ENCODE measurements around the gene ACVR2B.

The ACVR2B gene

GRCh38 chr3:38473229-38473628, 19.5 kb downstream of the ACVR2B start:
- no peak for DNase-seq (ENCODE audit: low spot score)
- H3K4me1 ChIP-seq (ENCODE audit: insufficient read depth, poor library complexity, severe bottlenecking) = no peaks in the 10 kb centered on the region
- no peaks in the 10 kb centered on the region for H3K27me3 ChIP-seq (ENCODE audit: insufficient read depth, poor library complexity, severe bottlenecking)
- no peak for TF ChIP-seq CTCF (IDR thresholded peaks at IDR 0.05; ENCODE audit: poor library complexity, severe bottlenecking)
- H3K36me3 ChIP-seq (ENCODE audit: low read depth) = no peaks in the 10 kb centered on the region
- H3K9me3 ChIP-seq (ENCODE audit: severe bottlenecking) = peaks cover 7% of the 10 kb centered on the region
- ATAC-seq (ENCODE audit: low read depth) = no peak
- H3K27ac ChIP-seq (ENCODE audit: poor library complexity, severe bottlenecking) = no peak overlapping the region
- no peak overlapping the region for H3K4me3 ChIP-seq (ENCODE audit: severe bottlenecking)

DNA sequence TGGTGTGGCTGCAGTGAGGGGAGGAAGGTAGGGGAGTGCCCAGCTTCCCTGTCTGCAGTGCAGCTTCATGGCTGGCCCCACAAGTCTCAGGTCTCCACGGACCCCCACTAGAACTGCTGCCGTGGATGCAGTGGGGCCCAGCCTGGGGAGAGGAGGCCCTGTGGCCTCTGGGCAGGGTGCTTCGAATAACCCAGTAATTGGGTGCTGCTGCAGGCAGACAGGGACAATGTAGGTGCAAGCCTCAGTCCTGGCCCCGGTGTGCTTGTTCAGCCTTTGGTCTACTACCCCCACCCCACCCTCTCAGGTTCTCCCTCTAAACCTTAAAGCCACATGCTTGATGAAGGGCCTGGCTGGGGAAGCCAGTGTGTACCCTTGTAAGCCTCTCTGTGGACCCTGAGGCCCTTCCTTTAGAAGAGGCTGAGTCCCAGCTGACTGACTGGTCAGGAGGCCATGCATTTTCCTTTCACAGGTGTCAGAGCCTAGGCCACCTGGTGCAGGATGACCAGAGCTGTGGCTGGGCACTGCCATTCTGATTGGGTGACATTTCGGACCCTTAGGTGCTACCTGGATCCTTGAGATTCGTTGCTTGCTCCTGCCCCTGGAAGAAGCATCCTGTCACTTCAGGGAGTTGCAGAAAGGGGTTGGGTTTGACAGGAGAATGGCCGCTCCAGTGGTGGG, 21.4 kb downstream of the ACVR2B start:
- H3K4me3 ChIP-seq (ENCODE audit: severe bottlenecking) = no peak overlapping the region
- H3K27me3 ChIP-seq (ENCODE audit: insufficient read depth, poor library complexity, severe bottlenecking) = no peaks in the 10 kb centered on the region
- peaks cover 5% of the 10 kb centered on the region for H3K36me3 ChIP-seq (ENCODE audit: low read depth)
- no peak for TF ChIP-seq CTCF (IDR thresholded peaks at IDR 0.05; ENCODE audit: poor library complexity, severe bottlenecking)
- ATAC-seq (ENCODE audit: low read depth) = no peak
- H3K27ac ChIP-seq (ENCODE audit: poor library complexity, severe bottlenecking) = no peak overlapping the region
- no peak for DNase-seq (ENCODE audit: low spot score)
- no peaks in the 10 kb centered on the region for H3K4me1 ChIP-seq (ENCODE audit: insufficient read depth, poor library complexity, severe bottlenecking)
- peaks cover under 1% of the 10 kb centered on the region for H3K9me3 ChIP-seq (ENCODE audit: severe bottlenecking)

DNA sequence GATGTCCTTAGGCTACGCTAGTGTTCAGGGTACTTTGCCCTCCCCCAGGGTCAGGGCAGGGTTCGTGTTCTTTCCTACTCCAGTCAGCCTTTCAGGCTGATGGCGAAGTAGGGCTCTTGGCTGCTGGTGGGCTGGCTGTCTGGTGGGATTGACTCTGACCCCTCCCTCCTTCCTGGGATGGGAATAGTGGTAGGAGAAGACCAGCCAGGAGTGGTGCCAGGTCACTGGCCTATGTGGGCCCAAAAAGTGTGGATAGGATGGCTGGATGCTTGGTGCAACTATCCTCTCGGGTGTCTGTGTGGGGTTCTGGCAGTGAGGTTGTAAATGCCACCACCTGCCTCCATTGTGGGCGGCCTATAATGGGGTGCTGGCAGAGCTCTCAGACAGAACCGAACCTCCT, 22.0 kb downstream of the ACVR2B start:
- DNase-seq (ENCODE audit: low spot score) (no peak), ATAC-seq (ENCODE audit: low read depth) (no peak)
- TF ChIP-seq CTCF (IDR thresholded peaks at IDR 0.05; ENCODE audit: poor library complexity, severe bottlenecking) = no peak
- H3K27ac ChIP-seq (ENCODE audit: poor library complexity, severe bottlenecking) = no peak overlapping the region
- no peaks in the 10 kb centered on the region for H3K9me3 ChIP-seq (ENCODE audit: severe bottlenecking)
- no peaks in the 10 kb centered on the region for H3K27me3 ChIP-seq (ENCODE audit: insufficient read depth, poor library complexity, severe bottlenecking)
- peaks cover 12% of the 10 kb centered on the region for H3K36me3 ChIP-seq (ENCODE audit: low read depth)
- H3K4me1 ChIP-seq (ENCODE audit: insufficient read depth, poor library complexity, severe bottlenecking) = no peaks in the 10 kb centered on the region
- no peak overlapping the region for H3K4me3 ChIP-seq (ENCODE audit: severe bottlenecking)

- no peak overlapping the region for H3K4me3 ChIP-seq (ENCODE audit: severe bottlenecking)
- H3K36me3 ChIP-seq (ENCODE audit: low read depth) = peaks cover 17% of the 10 kb centered on the region
- TF ChIP-seq CTCF (IDR thresholded peaks at IDR 0.05; ENCODE audit: poor library complexity, severe bottlenecking) = no peak
- ATAC-seq (ENCODE audit: low read depth) (no peak), DNase-seq (ENCODE audit: low spot score) (no peak)
- no peaks in the 10 kb centered on the region for H3K4me1 ChIP-seq (ENCODE audit: insufficient read depth, poor library complexity, severe bottlenecking)
- H3K27ac ChIP-seq (ENCODE audit: poor library complexity, severe bottlenecking) = no peak overlapping the region
- H3K9me3 ChIP-seq (ENCODE audit: severe bottlenecking) = no peaks in the 10 kb centered on the region
- H3K27me3 ChIP-seq (ENCODE audit: insufficient read depth, poor library complexity, severe bottlenecking) = no peaks in the 10 kb centered on the region
Measured at GRCh38 chr3:38476157-38476756, 22.6 kb downstream of the ACVR2B start.
